Measurements from ENCODE around the gene GREM1. TPM values are rescaled to one million over a fixed set of nuclear protein-coding genes. Genes with fewer than 3 reads are reported as not detected.

Gene GREM1
- total RNA-seq, 4 donors from 2014 or later: 0.57 to 2.5 (median 1.1) TPM; not detected in 1

- TF ChIP-seq CTCF (IDR thresholded peaks at IDR 0.05; ENCODE audit: low read depth): no peak
These were observed 28.5 kb downstream of the GREM1 start for GRCh38 chr15:32746116-32746857.

DNA sequence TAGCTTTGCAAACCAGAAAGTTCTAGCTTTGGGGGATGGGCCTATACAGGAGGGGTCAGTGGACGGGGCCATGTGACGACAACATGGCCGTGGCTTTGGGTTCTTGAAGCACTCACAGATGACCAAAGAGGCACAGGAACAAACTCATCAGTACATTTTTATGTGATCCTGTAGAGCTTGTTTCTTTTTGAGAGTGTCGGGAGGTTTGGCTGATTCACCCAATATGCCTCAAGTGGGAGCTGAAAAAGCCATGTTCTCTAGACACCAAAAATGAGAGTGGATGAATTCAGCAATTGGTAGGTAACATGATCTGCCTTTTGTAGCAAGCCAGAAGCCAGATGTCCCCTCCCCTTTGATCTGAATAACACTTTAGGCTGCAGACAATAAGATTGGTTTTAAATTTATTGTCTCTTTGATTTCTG lies 30.1 kb downstream of the GREM1 start:
- no peak for TF ChIP-seq CTCF (IDR thresholded peaks at IDR 0.05; ENCODE audit: low read depth)

DNA sequence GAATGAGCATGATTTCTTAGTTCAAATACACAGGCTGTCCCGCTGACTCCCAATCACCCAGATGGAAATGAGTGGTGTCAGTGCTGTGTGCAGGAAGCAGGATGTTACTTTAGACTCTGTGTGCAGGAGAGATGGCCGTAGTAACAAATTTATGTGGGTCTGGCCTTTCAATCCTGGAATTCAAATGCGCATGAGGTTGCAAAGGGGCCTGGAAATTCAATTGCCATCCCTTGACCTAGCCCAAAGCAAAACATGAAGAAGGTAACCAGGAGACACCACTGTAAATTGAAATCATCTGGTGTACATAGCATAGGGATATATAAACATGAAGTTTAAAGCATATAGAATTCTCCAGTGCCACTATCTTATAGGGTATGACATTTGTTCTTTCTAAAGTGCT lies 33.2 kb downstream of the GREM1 start:
- TF ChIP-seq CTCF (IDR thresholded peaks at IDR 0.05; ENCODE audit: low read depth): no peak

- TF ChIP-seq CTCF (IDR thresholded peaks at IDR 0.05; ENCODE audit: low read depth): no peak
These were observed 39.6 kb downstream of the GREM1 start for GRCh38 chr15:32757426-32757825.

GRCh38 chr15:32763295-32763694 lies 45.5 kb downstream of the GREM1 start:
- no peak for TF ChIP-seq CTCF (IDR thresholded peaks at IDR 0.05; ENCODE audit: low read depth)

- TF ChIP-seq CTCF (IDR thresholded peaks at IDR 0.05; ENCODE audit: low read depth): no peak
These were observed 47.4 kb downstream of the GREM1 start for GRCh38 chr15:32765236-32765635.

DNA sequence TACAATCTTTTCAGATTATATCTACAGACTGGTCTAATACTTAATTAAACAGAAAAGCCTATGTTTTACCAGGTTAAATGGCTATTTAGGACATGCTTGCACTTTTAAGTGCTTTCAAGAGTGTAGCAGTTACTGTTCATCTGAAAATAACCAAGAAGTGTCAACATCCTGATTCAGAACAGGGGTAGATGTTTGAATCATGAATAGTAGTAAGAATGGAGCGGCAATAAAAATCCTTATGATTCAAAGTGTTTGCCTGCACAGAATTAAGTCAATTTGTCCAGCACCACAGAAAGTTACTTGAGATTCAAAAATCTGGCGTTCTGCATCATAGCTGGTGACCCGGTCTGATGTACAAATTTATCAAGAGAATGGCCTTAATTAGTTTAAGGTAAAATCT lies 48.3 kb downstream of the GREM1 start:
- TF ChIP-seq CTCF (IDR thresholded peaks at IDR 0.05; ENCODE audit: low read depth): no peak
